Measurements from ENCODE around the gene CDH3. TPM values are rescaled to one million over a fixed set of nuclear protein-coding genes. Genes with fewer than 3 reads are reported as not detected.

Gene CDH3
- polyA plus RNA-seq, 1 experiment: not detected

DNA sequence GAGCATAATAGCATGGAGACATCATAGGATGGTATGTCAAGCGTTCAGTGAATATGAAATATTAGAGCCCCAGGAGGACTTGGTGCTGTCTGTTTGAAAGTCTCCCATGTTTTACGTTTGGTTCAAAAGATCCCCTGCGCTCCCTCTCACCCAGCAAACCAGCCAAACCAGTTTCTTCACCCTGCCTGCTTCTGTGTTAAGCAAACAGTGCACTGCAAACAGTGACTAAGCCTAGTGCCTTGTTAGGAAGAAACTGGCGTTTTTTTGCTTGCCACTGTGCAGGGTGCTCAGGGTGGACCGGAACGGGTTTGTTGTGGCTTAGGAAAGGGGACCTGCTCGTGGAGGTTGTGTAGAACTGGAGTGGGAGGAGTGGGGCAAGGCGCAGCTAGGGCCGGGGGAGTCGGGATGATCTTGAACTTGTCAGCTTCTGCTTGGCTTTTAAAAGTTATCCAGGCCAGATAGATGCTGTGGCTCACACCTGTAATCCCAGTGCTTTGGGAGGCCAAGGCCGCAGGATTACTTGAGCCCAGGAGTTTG lies 99.7 kb downstream of the CDH3 start:
- H3K4me3 ChIP-seq (ENCODE audit: low read depth, low read length): no peak overlapping the region
- DNase-seq (ENCODE audit: low read depth, low spot score): no peak
- H3K27me3 ChIP-seq (ENCODE audit: control insufficient read depth, insufficient read depth, low read length): peaks cover 3% of the 10 kb centered on the region
- TF ChIP-seq, protein P1, sequence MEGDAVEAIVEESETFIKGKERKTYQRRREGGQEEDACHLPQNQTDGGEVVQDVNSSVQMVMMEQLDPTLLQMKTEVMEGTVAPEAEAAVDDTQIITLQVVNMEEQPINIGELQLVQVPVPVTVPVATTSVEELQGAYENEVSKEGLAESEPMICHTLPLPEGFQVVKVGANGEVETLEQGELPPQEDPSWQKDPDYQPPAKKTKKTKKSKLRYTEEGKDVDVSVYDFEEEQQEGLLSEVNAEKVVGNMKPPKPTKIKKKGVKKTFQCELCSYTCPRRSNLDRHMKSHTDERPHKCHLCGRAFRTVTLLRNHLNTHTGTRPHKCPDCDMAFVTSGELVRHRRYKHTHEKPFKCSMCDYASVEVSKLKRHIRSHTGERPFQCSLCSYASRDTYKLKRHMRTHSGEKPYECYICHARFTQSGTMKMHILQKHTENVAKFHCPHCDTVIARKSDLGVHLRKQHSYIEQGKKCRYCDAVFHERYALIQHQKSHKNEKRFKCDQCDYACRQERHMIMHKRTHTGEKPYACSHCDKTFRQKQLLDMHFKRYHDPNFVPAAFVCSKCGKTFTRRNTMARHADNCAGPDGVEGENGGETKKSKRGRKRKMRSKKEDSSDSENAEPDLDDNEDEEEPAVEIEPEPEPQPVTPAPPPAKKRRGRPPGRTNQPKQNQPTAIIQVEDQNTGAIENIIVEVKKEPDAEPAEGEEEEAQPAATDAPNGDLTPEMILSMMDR (IDR thresholded peaks at IDR 0.05; ENCODE audit: low read depth, low read length): no peak
- no peaks in the 10 kb centered on the region for H3K9me3 ChIP-seq (ENCODE audit: control insufficient read depth, insufficient read depth, low read length)
- POLR2A ChIA-PET: no interaction called here
- H3K27ac ChIP-seq (ENCODE audit: low read depth, low read length): no peak overlapping the region
- CTCF ChIA-PET: no interaction called here

GRCh38 chr16:68746951-68747350 lies 101.8 kb downstream of the CDH3 start:
- TF ChIP-seq, protein P1 (IDR thresholded peaks at IDR 0.05; ENCODE audit: low read depth, low read length): no peak
- DNase-seq (ENCODE audit: low read depth, low spot score): no peak
- CTCF ChIA-PET: interaction anchor here (0.5 kb wide), 1 partner anchor 380 kb away, joined by 3 read pairs; no protein-coding TSS in a partner anchor

DNA sequence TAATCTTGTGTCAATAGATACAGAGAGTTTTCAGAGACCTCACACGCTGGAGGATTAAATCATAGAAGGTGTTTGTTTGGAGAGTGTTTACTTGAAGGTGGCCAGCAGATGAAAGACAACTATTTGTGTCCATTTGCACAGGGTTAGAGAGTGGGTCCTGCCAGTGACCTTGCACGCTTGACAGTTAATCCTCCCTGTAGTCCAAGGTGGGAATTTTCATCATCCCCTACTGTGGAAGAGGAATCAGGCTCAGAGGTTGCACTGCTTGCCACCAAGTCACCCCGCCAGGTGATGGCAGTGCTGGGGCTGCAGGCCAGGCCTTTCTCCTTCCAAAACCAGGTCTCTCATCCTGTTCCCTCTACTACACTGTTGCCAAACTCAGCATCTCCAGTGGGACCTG lies 104.3 kb downstream of the CDH3 start:
- ChIA-PET POLR2A (no interaction called here), CTCF (no interaction called here)
- TF ChIP-seq, protein P1 (IDR thresholded peaks at IDR 0.05; ENCODE audit: low read depth, low read length): no peak
- Histone ChIP-seq H3K9me3 (ENCODE audit: control insufficient read depth, insufficient read depth, low read length) (no peaks in the 10 kb centered on the region), H3K27ac (ENCODE audit: low read depth, low read length) (no peak overlapping the region), H3K4me3 (ENCODE audit: low read depth, low read length) (no peak overlapping the region), H3K27me3 (ENCODE audit: control insufficient read depth, insufficient read depth, low read length) (peaks cover 5% of the 10 kb centered on the region)
- no peak for DNase-seq (ENCODE audit: low read depth, low spot score)

More at GRCh38 chr16:68746951-68747350, 101.8 kb downstream of the CDH3 start:
- POLR2A ChIA-PET: no interaction called here
- Histone ChIP-seq H3K4me3 (ENCODE audit: low read depth, low read length) (no peak overlapping the region), H3K27me3 (ENCODE audit: control insufficient read depth, insufficient read depth, low read length) (peaks cover 2% of the 10 kb centered on the region), H3K27ac (ENCODE audit: low read depth, low read length) (no peak overlapping the region), H3K9me3 (ENCODE audit: control insufficient read depth, insufficient read depth, low read length) (no peaks in the 10 kb centered on the region)

Small RNAs within 50 kb of the gene (small RNA-seq; reads per million reads assigned to genes)
- gene HSPE1P5 (ENCODE audit: insufficient read length, low read depth) (not detected), gene RF01233 (ENCODE audit: insufficient read length, low read depth) (not detected), gene RNA5SP429 (ENCODE audit: insufficient read length, low read depth) (1.1 reads per million)

Other genes starting within 250 kb of the CDH3 start
- gene SMPD3, start 196.8 kb upstream of the CDH3 start, polyA plus RNA-seq (2011; rRNA removed): 0.01 TPM in 1 of 2 replicates, not detected in the other
- gene ZFP90, start 106.0 kb upstream of the CDH3 start, polyA plus RNA-seq (2011; rRNA removed): 21.4 and 25.2 TPM in 2 replicates
- gene CDH1, start 92.0 kb downstream of the CDH3 start, polyA plus RNA-seq (2011; rRNA removed): 0.06 TPM in 1 of 2 replicates, not detected in the other
- 11.6 and 16.2 TPM in 2 replicates for gene TANGO6, start 198.2 kb downstream of the CDH3 start, polyA plus RNA-seq (2011; rRNA removed)